Mesothelial cell of epicardium (in vitro differentiated cells): ENCODE results near the gene SVIL. TPM values are rescaled to one million over a fixed set of nuclear protein-coding genes. Genes with fewer than 3 reads are reported as not detected.
"Not testable (repeated sequence)": the region's sequence is repeated elsewhere in the genome, so short reads cannot be mapped to it uniquely, and the experiment has no call there.

Experiments used
- DNase-seq, 2 experiments: peaks; one replicate each; pipeline ENCODE4 v3.0.0; 2021; ENCODE audit warnings: low spot score in 2 of 2; ENCODE audit not compliant: unreplicated experiment in 2 of 2
- H3K27ac Mint-ChIP-seq: 2 replicates; pipeline ENCODE4 v1.8.0; 2021; ENCODE audit warnings: mixed read lengths
- H3K27me3 Mint-ChIP-seq: 2 replicates; pipeline ENCODE4 v1.8.0; 2021; ENCODE audit warnings: low read depth, mixed read lengths
- H3K36me3 Mint-ChIP-seq: 2 replicates; pipeline ENCODE4 v1.8.0; 2021; ENCODE audit warnings: mixed read lengths
- H3K4me1 Mint-ChIP-seq: 2 replicates; pipeline ENCODE4 v1.8.0; 2021; ENCODE audit warnings: mixed read lengths
- H3K4me3 Mint-ChIP-seq: 2 replicates; pipeline ENCODE4 v1.8.0; 2021; ENCODE audit warnings: mild to moderate bottlenecking, moderate library complexity, mixed read lengths
- H3K9me3 Mint-ChIP-seq: 2 replicates; pipeline ENCODE4 v1.8.0; 2021; ENCODE audit warnings: mixed read lengths
- total RNA-seq: library from RNA; stranded (reverse); gene quantifications from 3 replicates; pipeline ENCODE4 v1.2.1, GENCODE V29; 2021
- TF ChIP-seq, protein P1 (sequence below): fragments of 200-600 bp; sonication (generic); IDR thresholded peaks from one replicate; pipeline ENCODE4 v1.5.0; 2021; ENCODE audit warnings: antibody characterized with exemption; ENCODE audit not compliant: unreplicated experiment

The SVIL gene
- total RNA-seq, 1 donor from 2014 or later, result 293 TPM

DNA sequence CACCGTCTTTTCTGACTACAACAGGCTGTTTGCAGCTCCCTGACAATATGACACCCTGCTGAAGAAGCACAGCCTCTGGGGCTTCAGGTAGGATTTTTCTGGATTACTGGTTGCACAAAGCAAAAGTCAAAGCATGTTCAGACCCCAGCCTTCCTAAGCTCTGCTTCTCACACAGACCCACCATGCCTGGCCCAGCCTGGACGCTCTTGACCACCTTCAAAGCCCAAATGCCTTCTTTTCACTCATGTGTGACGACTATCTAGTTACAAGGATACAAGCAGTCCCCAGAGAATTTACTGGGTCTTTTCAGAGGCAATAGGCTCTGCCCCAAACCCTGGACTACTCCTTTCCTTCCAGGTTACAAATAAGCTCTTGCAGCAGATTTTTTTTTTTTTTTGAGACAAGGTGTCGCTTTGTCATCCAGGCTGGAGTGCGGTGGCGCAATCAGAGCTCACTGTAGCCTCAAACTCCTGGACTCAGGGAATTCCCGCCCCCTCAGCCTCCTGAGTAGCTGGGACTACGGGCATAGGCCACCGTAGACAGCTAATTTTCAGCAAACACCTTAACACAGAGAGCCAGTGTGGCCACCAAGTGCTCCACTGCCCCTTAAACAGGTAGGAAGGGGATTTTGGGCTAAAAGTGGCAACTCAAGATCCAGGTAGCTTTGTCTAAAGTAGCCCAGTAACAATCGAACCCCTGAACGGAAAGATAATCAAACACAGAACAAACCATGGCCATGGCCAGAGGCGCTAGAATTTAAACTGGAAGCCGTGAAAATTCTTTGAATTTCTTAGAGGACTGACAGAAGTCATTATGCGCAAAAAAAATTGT, 16.2 kb downstream of the SVIL start:
- no peak overlapping the region for H3K4me3 Mint-ChIP-seq
- H3K4me1 Mint-ChIP-seq, result peaks cover 42% of the 10 kb centered on the region
- H3K36me3 Mint-ChIP-seq, result peaks cover 6% of the 10 kb centered on the region
- TF ChIP-seq, protein P1, sequence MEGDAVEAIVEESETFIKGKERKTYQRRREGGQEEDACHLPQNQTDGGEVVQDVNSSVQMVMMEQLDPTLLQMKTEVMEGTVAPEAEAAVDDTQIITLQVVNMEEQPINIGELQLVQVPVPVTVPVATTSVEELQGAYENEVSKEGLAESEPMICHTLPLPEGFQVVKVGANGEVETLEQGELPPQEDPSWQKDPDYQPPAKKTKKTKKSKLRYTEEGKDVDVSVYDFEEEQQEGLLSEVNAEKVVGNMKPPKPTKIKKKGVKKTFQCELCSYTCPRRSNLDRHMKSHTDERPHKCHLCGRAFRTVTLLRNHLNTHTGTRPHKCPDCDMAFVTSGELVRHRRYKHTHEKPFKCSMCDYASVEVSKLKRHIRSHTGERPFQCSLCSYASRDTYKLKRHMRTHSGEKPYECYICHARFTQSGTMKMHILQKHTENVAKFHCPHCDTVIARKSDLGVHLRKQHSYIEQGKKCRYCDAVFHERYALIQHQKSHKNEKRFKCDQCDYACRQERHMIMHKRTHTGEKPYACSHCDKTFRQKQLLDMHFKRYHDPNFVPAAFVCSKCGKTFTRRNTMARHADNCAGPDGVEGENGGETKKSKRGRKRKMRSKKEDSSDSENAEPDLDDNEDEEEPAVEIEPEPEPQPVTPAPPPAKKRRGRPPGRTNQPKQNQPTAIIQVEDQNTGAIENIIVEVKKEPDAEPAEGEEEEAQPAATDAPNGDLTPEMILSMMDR, result no peak
- peak overlapping the region; percentile 86 for H3K27ac Mint-ChIP-seq
- no peaks in the 10 kb centered on the region for H3K27me3 Mint-ChIP-seq
- no peaks in the 10 kb centered on the region for H3K9me3 Mint-ChIP-seq
- no peak for DNase-seq

DNA sequence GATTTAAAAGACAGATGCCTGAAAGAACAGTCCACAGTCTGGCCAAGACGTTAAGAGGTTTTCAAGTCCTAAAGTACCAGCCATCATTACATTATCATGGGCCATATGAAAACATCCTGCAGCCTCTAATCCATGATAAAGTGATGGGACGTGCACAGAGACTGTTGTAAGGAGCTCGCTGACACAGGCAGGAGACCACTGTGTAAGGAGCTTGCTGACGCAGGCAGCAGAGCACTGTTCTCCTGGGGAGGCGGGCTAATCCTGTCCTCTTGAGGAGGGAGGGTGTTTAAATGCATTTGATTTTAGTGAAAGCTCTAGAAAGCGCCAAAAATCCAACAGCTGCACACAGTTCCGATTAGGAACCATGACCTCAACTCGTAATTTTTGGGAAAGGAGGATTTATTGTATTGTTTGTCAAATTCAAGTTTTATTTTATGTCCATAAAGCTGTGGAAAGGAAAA, 16.9 kb downstream of the SVIL start:
- peaks cover 7% of the 10 kb centered on the region for H3K36me3 Mint-ChIP-seq
- H3K4me1 Mint-ChIP-seq, result peaks cover 42% of the 10 kb centered on the region
- no peaks in the 10 kb centered on the region for H3K27me3 Mint-ChIP-seq
- DNase-seq, result no peak
- TF ChIP-seq, protein P1, result no peak
- peak overlapping the region; percentile 83 for H3K27ac Mint-ChIP-seq
- H3K4me3 Mint-ChIP-seq, result no peak overlapping the region
- no peaks in the 10 kb centered on the region for H3K9me3 Mint-ChIP-seq

DNA sequence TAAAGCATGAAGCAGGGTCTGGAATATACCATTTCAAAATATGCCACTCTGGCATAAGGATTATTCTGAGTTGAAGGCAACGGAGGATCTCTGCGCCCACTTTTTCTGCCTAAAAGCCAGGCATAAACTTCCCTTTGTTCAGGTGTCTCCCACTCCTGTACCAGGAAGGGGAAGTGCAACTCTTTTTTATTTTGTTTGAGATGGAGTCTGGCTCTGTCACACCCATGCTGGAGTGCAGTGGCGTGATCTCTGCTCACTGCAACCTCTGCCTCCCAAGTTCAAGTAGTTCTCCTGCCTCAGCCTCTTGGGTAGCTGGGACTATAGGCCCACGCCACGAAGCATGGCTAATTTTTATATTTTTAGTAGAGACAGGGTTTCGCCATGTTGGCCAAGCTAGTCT, 18.2 kb downstream of the SVIL start:
- TF ChIP-seq, protein P1, result no peak
- H3K27ac Mint-ChIP-seq, result no peak overlapping the region
- H3K4me3 Mint-ChIP-seq, result no peak overlapping the region
- no peaks in the 10 kb centered on the region for H3K27me3 Mint-ChIP-seq
- DNase-seq, result no peak
- H3K9me3 Mint-ChIP-seq, result no peaks in the 10 kb centered on the region
- H3K4me1 Mint-ChIP-seq, result peaks cover 41% of the 10 kb centered on the region
- H3K36me3 Mint-ChIP-seq, result peaks cover 14% of the 10 kb centered on the region

DNA sequence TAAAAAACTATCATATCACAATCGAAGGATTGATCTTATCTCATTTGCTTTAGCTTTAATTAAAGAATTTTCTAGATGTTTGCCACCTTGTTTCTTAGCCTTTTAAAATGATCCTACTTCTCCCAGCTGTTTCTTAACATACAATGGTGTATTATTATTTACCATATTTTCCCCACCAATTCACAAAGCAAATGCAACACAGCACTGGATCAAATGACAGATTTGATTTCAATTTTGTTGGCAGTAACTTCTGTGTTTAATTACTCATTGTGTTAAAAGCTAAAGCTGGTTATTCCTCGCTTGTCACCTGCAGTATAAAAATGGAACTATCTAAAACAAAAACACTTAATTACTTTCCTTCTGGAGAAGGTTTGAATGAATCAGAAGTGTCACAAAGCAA, 19.6 kb downstream of the SVIL start:
- peaks cover 36% of the 10 kb centered on the region for H3K4me1 Mint-ChIP-seq
- TF ChIP-seq, protein P1, result no peak
- no peaks in the 10 kb centered on the region for H3K27me3 Mint-ChIP-seq
- H3K9me3 Mint-ChIP-seq, result no peaks in the 10 kb centered on the region
- no peak for DNase-seq
- H3K27ac Mint-ChIP-seq, result no peak overlapping the region
- H3K4me3 Mint-ChIP-seq, result no peak overlapping the region
- peaks cover 24% of the 10 kb centered on the region for H3K36me3 Mint-ChIP-seq

DNA sequence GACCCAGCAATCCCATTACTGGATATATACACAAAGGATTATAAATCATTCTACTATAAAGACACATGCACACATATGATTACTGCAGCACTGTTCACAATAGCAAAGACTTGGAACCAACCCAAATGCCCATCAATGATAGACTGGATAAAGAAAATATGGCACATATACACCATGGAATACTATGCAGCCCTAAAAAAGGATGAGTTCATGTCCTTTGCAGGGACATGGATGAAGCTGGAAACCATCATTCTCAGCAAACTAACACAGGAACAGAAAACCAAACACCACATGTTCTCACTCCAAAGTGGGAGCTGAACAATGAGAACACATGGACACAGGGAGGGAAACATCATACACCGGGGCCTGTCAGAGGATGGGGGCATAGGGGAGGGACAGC, 20.5 kb downstream of the SVIL start:
- peaks cover 27% of the 10 kb centered on the region for H3K36me3 Mint-ChIP-seq
- not testable (repeated sequence) for DNase-seq, H3K27ac Mint-ChIP-seq

DNA sequence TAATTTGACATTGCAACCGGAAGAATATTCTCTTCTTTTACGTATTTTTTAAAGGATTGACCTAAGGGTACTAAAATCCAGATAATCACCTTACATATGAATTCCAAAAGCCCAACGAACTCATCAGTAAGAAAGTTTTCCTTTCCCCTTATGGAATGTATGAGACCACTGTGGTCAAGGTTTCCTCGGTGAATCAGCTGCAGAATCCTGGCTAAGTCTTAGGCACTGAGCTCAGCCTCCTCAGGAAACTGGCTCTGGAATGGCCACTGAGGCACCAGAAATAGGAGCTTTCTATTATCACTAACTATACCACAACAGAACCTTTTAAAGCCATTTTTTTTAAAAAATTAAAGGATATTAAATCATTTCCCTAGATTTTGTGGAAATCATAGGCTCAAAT, 21.0 kb downstream of the SVIL start:
- Mint-ChIP-seq H3K27ac (no peak overlapping the region), H3K27me3 (no peaks in the 10 kb centered on the region), H3K9me3 (no peaks in the 10 kb centered on the region), H3K36me3 (peaks cover 32% of the 10 kb centered on the region), H3K4me3 (no peak overlapping the region), H3K4me1 (peaks cover 26% of the 10 kb centered on the region)
- TF ChIP-seq, protein P1, result no peak
- DNase-seq, result no peak

More for the DNA sequence above, 20.5 kb downstream of the SVIL start:
- H3K4me1 Mint-ChIP-seq, result peaks cover 31% of the 10 kb centered on the region
- H3K4me3 Mint-ChIP-seq, H3K9me3 Mint-ChIP-seq, H3K27me3 Mint-ChIP-seq: not testable (repeated sequence)
